K562 (cell line): ENCODE data around the gene CFAP251. TPM values are rescaled to one million over a fixed set of nuclear protein-coding genes. Genes with fewer than 3 reads are reported as not detected.

Experiments used
- CC2D1A ChIP-seq: fragments of 450-650 bp; IDR thresholded peaks from 2 replicates; pipeline ENCODE4 v1.6.1; 2017; ENCODE audit warnings: mild to moderate bottlenecking
- CEBPG ChIP-seq, 3 experiments: fragments of 200-800 bp in 1 of 3; sonication (Bioruptor generic) in 1 of 3; sonication (generic) in 1 of 3; formaldehyde crosslinking in 1 of 3; IDR thresholded peaks in 2 of 3; conservative IDR thresholded peaks in 1 of 3; 2 replicates each; pipeline versions ENCODE4 v1.6.1 to v1.8.0; 2016 to 2022; ENCODE audit warnings: missing compliant biosample characterization in 2 of 3, missing genetic modification characterization in 2 of 3, mild to moderate bottlenecking in 1 of 3, missing genetic modification reagents in 1 of 3
- ELF1 ChIP-seq: fragments of 200-800 bp; sonication (Bioruptor generic); IDR thresholded peaks from 2 replicates; pipeline ENCODE4 v1.6.1; 2016; ENCODE audit warnings: missing genetic modification characterization, missing compliant biosample characterization
- ELK1 ChIP-seq: sonication (generic); formaldehyde crosslinking; IDR thresholded peaks from 2 replicates; pipeline ENCODE4 v1.8.1; 2022; ENCODE audit warnings: missing genetic modification reagents
- HBP1 ChIP-seq: fragments of 450-650 bp; formaldehyde crosslinking; IDR thresholded peaks from 2 replicates; pipeline ENCODE4 v1.4.0; 2022; ENCODE audit warnings: missing genetic modification characterization
- MAX ChIP-seq: sonication (generic); formaldehyde crosslinking; IDR thresholded peaks from 2 replicates; pipeline ENCODE4 v1.9.0; 2022; ENCODE audit warnings: mild to moderate bottlenecking, missing genetic modification reagents
- NCOA1 ChIP-seq: fragments of 450-650 bp; IDR thresholded peaks from 2 replicates; pipeline ENCODE4 v1.6.1; 2016; ENCODE audit warnings: low read depth
- REST ChIP-seq, 2 experiments: fragments of 450-650 bp; formaldehyde crosslinking in 1 of 2; IDR thresholded peaks; 2 replicates each; pipeline versions ENCODE4 v1.4.0 to v1.6.1; 2014 to 2020; ENCODE audit warnings: mild to moderate bottlenecking in 2 of 2, borderline replicate concordance in 1 of 2, low read depth in 1 of 2
- SRSF7 ChIP-seq: fragments of 200-400 bp; formaldehyde crosslinking; optimal IDR thresholded peaks from 2 replicates; pipeline ENCODE3; 2017; ENCODE audit warnings: mild to moderate bottlenecking, low read depth, low read length
- TCF7L2 ChIP-seq: fragments of 150-350 bp; IDR thresholded peaks from 2 replicates; pipeline ENCODE4 v1.6.1; 2016; ENCODE audit warnings: low read depth, mild to moderate bottlenecking, low read length, moderate library complexity
- ZC3H11A ChIP-seq: IDR thresholded peaks from 2 replicates; pipeline ENCODE4 v1.6.1; 2012; ENCODE audit warnings: low read depth, low read length, improper control_type of control experiment
- ZFP1 ChIP-seq: fragments of 450-650 bp; formaldehyde crosslinking; IDR thresholded peaks from 2 replicates; pipeline ENCODE4 v1.4.0; 2020; ENCODE audit warnings: mild to moderate bottlenecking, mixed read lengths
- polyA plus RNA-seq, 8 experiments: library from polyadenylated mRNA; depleted of rRNA in 4 of 8; stranded (reverse) in 5 of 8; unstranded in 3 of 8; fragments of >200 nt; fragmentation: Nextera tagmentation in 2 of 8; fragmentation: Illumina TruSeq in 1 of 8; extraction: Ambion mirVana in 2 of 8; extraction: Trizol in 1 of 8; gene quantifications; 2 replicates each; pipeline versions ENCODE4 v1.2.1 to v1.2.3, GENCODE V29; 2011 to 2014; ENCODE audit warnings: inconsistent platforms in 1 of 8, missing spikeins in 1 of 8
- total RNA-seq, 7 experiments: library from RNA; depleted of rRNA in 6 of 7; stranded (reverse); fragments of >200 nt in 6 of 7; fragmentation: Illumina TruSeq in 2 of 7; extraction: Trizol in 2 of 7; gene quantifications; 2 replicates each; pipeline versions ENCODE4 v1.2.1 to v1.2.3, GENCODE V29; 2011 to 2021; ENCODE audit warnings: low replicate concordance in 1 of 7
- TF ChIP-seq, protein P1 (sequence below), 2 experiments: fragments of 450-650 bp in 1 of 2; IDR thresholded peaks; 2 replicates each; pipeline ENCODE4 v1.6.1; 2011 to 2017; ENCODE audit warnings: low read depth in 2 of 2, antibody characterized with exemption in 1 of 2, borderline replicate concordance in 1 of 2, low read length in 1 of 2, mild to moderate bottlenecking in 1 of 2, mixed read lengths in 1 of 2; ENCODE audit not compliant: control insufficient read depth in 1 of 2

The CFAP251 gene
- total and polyA plus RNA-seq, 9 of the 15 experiments (the other 6 are each of a cell fraction or from before 2014, with no cell fraction given), result 16.6 to 31.0 (median 19.1) TPM

DNA sequence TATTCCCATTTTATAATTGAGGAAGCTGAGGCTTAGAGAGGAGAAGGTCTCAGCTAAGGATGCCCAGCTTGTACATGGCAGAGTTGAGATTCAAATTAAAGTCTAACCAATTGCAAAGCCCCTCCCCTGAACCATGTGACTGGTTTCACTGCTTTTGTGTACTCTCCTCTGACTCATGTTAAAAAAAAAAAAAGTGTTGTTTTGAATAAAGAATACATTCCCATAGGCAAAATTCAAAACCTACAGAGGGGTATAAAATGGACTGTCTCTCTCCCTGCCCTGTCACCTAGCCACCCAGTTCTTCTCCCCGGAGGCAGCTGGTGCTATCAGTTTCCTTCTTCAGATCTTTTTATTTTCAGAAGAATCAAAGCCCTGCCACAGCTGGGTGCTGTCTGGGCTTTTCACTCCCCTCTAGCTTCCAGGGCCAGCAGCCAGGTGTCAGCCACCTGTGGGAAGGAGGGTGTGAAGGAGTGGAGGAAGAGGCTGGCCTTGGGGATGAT lies 24.4 kb upstream of the CFAP251 start (continued):
- no peak for TF ChIP-seq REST (IDR thresholded peaks at IDR 0.05; ENCODE audit: borderline replicate concordance)
- TF ChIP-seq REST (CRISPR knock-in tag; IDR thresholded peaks at IDR 0.05; ENCODE audit: low read depth), result no peak
- no peak for TF ChIP-seq ZC3H11A
- no peak for TF ChIP-seq NCOA1
- TF ChIP-seq ELF1, result no peak
- TF ChIP-seq MAX (CRISPR knock-in tag), result no peak
- TF ChIP-seq TCF7L2, result no peak
- no peak for TF ChIP-seq CC2D1A
- no peak for TF ChIP-seq HBP1 (CRISPR knock-in tag)
- TF ChIP-seq, protein P1, sequence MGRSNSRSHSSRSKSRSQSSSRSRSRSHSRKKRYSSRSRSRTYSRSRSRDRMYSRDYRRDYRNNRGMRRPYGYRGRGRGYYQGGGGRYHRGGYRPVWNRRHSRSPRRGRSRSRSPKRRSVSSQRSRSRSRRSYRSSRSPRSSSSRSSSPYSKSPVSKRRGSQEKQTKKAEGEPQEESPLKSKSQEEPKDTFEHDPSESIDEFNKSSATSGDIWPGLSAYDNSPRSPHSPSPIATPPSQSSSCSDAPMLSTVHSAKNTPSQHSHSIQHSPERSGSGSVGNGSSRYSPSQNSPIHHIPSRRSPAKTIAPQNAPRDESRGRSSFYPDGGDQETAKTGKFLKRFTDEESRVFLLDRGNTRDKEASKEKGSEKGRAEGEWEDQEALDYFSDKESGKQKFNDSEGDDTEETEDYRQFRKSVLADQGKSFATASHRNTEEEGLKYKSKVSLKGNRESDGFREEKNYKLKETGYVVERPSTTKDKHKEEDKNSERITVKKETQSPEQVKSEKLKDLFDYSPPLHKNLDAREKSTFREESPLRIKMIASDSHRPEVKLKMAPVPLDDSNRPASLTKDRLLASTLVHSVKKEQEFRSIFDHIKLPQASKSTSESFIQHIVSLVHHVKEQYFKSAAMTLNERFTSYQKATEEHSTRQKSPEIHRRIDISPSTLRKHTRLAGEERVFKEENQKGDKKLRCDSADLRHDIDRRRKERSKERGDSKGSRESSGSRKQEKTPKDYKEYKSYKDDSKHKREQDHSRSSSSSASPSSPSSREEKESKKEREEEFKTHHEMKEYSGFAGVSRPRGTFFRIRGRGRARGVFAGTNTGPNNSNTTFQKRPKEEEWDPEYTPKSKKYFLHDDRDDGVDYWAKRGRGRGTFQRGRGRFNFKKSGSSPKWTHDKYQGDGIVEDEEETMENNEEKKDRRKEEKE (IDR thresholded peaks at IDR 0.05; ENCODE audit: borderline replicate concordance in 1 of 2, control insufficient read depth in 1 of 2, low read depth in 2 of 2, low read length in 1 of 2), result no peak
- no peak for TF ChIP-seq ZFP1 (CRISPR knock-in tag)
- TF ChIP-seq CEBPG (CRISPR knock-in tag; IDR thresholded peaks at IDR 0.05), result no peak
- TF ChIP-seq CEBPG (tag; conservative IDR thresholded peaks at IDR 0.05 in 1 of 2, IDR thresholded peaks at IDR 0.05 in 1 of 2), result no peak
- TF ChIP-seq ELK1 (CRISPR knock-in tag), result no peak
- no peak for TF ChIP-seq SRSF7
